Measurements from ENCODE around the gene ZNF337.

ZNF337 gene

GRCh38 chr20:25629816-25630499, 66.7 kb downstream of the ZNF337 start:
- DNase-seq (ENCODE audit: low spot score): no peak

- DNase-seq (ENCODE audit: low spot score): no peak
Measured at GRCh38 chr20:25626779-25627178, 69.9 kb downstream of the ZNF337 start.

GRCh38 chr20:25624500-25624939, 72.1 kb downstream of the ZNF337 start:
- DNase-seq (ENCODE audit: low spot score): no peak
